Left ventricle myocardium inferior (tissue), 1 donor: ENCODE results near the gene TDP2. TPM values are rescaled to one million over a fixed set of nuclear protein-coding genes. Genes with fewer than 3 reads are reported as not detected.
"Not testable (repeated sequence)": the region's sequence is repeated elsewhere in the genome, so short reads cannot be mapped to it uniquely, and the experiment has no call there.

Source experiments
- DNase-seq: peaks from one replicate; pipeline ENCODE4 v3.0.0-alpha.2; 2020
- H3K27ac ChIP-seq: fragments of 200-600 bp; replicated peaks from 2 replicates; pipeline ENCODE4 v1.8.0; 2021
- H3K27me3 ChIP-seq: fragments of 200-600 bp; 2 replicates; pipeline ENCODE4 v1.8.0; 2021; ENCODE audit warnings: low read depth
- H3K36me3 ChIP-seq: fragments of 200-600 bp; 2 replicates; pipeline ENCODE4 v1.8.0; 2021
- H3K4me1 ChIP-seq: fragments of 200-600 bp; 2 replicates; pipeline ENCODE4 v1.8.0; 2021
- H3K4me3 ChIP-seq: fragments of 200-600 bp; 2 replicates; pipeline ENCODE4 v1.8.0; 2021; ENCODE audit warnings: mild to moderate bottlenecking, moderate library complexity
- H3K9me3 ChIP-seq: fragments of 200-600 bp; replicated peaks from 2 replicates; pipeline ENCODE4 v1.8.0; 2021
- CTCF ChIP-seq: fragments of 200-600 bp; IDR thresholded peaks from 2 replicates; pipeline ENCODE4 v1.8.0; 2021; ENCODE audit warnings: antibody characterized with exemption, mild to moderate bottlenecking, borderline replicate concordance
- intact Hi-C: fragments of 100-400 bp; cut with micrococcal nuclease; formaldehyde crosslinking; loops from one replicate; pipeline ENCODE4 v1.11.0; 2022
- total RNA-seq: library from RNA; stranded (reverse); fragmentation: NEBNext Ultra II Directional; extraction: Animal tissue kit (Norgen Biotek cat#: 25700); gene quantifications from one replicate; pipeline ENCODE4 v1.2.1, GENCODE V29; 2021
- donor health status: DM: no; HTN: yes; CAD: no; lungs with severe emphysema.

The TDP2 gene
- total RNA-seq, 1 donor from 2014 or later = 22.1 TPM

- H3K27ac ChIP-seq = no peak overlapping the region
- intact Hi-C loops = no loop called here
- H3K36me3 ChIP-seq = peaks cover 80% of the 10 kb centered on the region
- no peaks in the 10 kb centered on the region for H3K27me3 ChIP-seq
- peaks cover 12% of the 10 kb centered on the region for H3K4me1 ChIP-seq
- no peak for TF ChIP-seq CTCF
- no peaks in the 10 kb centered on the region for H3K9me3 ChIP-seq
- DNase-seq = no peak
- no peak overlapping the region for H3K4me3 ChIP-seq
Observed at GRCh38 chr6:24702720-24703282, 36.1 kb upstream of the TDP2 start.

- intact Hi-C loops = no loop called here
- H3K4me1 ChIP-seq = peaks cover 9% of the 10 kb centered on the region
- peaks cover 49% of the 10 kb centered on the region for H3K36me3 ChIP-seq
- DNase-seq = no peak
- H3K27me3 ChIP-seq = no peaks in the 10 kb centered on the region
- no peaks in the 10 kb centered on the region for H3K9me3 ChIP-seq
- TF ChIP-seq CTCF = no peak
- H3K27ac ChIP-seq = peak overlapping the region; percentile 45
- no peak overlapping the region for H3K4me3 ChIP-seq
Observed at GRCh38 chr6:24699521-24700359, 33.0 kb upstream of the TDP2 start.

- H3K9me3 ChIP-seq = no peaks in the 10 kb centered on the region
- H3K27ac ChIP-seq = no peak overlapping the region
- no peak overlapping the region for H3K4me3 ChIP-seq
- intact Hi-C loops = no loop called here
- no peak for DNase-seq
- H3K36me3 ChIP-seq = peaks cover 14% of the 10 kb centered on the region
- H3K4me1 ChIP-seq = peaks cover 29% of the 10 kb centered on the region
- no peak for TF ChIP-seq CTCF
- no peaks in the 10 kb centered on the region for H3K27me3 ChIP-seq
Observed at GRCh38 chr6:24696097-24696496, 29.4 kb upstream of the TDP2 start.

DNA sequence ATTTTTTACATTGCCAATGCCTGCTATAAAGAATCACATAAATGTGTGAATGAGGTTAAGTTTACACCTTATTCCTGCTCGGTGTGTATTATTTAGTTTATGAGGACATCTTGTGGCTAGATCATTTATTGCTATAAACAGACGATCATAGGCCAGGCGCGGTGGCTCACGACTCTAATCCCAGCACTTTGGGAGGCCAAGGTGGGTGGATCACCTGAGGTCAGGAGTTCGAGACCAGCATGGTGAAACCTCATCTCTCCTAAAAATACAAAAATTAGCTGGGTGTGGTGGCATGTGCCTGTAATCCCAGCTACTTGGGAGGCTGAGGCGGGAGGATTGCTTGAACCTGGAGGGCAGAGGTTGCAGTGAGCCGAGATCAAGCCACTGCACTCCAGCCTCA lies 28.9 kb upstream of the TDP2 start:
- intact Hi-C loops, H3K27ac ChIP-seq, H3K27me3 ChIP-seq, H3K4me3 ChIP-seq, H3K9me3 ChIP-seq: not testable (repeated sequence)
- H3K4me1 ChIP-seq = peaks cover 33% of the 10 kb centered on the region
- peak; percentile 60 for TF ChIP-seq CTCF
- H3K36me3 ChIP-seq = peaks cover 10% of the 10 kb centered on the region
- peak; percentile 26 for DNase-seq

GRCh38 chr6:24694198-24694597 lies 27.5 kb upstream of the TDP2 start:
- Histone ChIP-seq H3K4me3 (no peak overlapping the region), H3K36me3 (peaks cover 10% of the 10 kb centered on the region), H3K27ac (no peak overlapping the region), H3K4me1 (peaks cover 32% of the 10 kb centered on the region), H3K27me3 (no peaks in the 10 kb centered on the region), H3K9me3 (no peaks in the 10 kb centered on the region)
- no peak for DNase-seq
- intact Hi-C loops = loop anchor here (5.0 kb wide), 1 partner anchor 112 kb away; no protein-coding TSS in a partner anchor
- no peak for TF ChIP-seq CTCF
